ENCODE data around the gene ZNF423.
"Not testable (repeated sequence)": the region's sequence is repeated elsewhere in the genome, so short reads cannot be mapped to it uniquely, and the experiment has no call there.

Gene ZNF423

GRCh38 chr16:49855822-49856671, at the start of gene ZNF423:
Gene ZNF423 (minus strand): TSS chr16:49856112. CDS start chr16:49855774, 338 bp downstream.
- DNase-seq: peak; percentile 59

- no peak for DNase-seq
These were observed 48.6 kb upstream of the ZNF423 start for GRCh38 chr16:49904348-49905062.

- DNase-seq: no peak
These were observed 47.0 kb upstream of the ZNF423 start for GRCh38 chr16:49902908-49903307.

- peak; percentile 1 for DNase-seq
These were observed 45.8 kb upstream of the ZNF423 start for GRCh38 chr16:49901711-49902110.

GRCh38 chr16:49900875-49901274, 45.0 kb upstream of the ZNF423 start:
- DNase-seq: no peak

GRCh38 chr16:49899991-49900695, 44.2 kb upstream of the ZNF423 start:
- no peak for DNase-seq

GRCh38 chr16:49896447-49896964, 40.6 kb upstream of the ZNF423 start:
- peak; percentile 3 for DNase-seq

- DNase-seq: peak; percentile 47
These were observed 35.0 kb upstream of the ZNF423 start for GRCh38 chr16:49890876-49891275.

- peak; percentile 4 for DNase-seq
These were observed 33.9 kb upstream of the ZNF423 start for GRCh38 chr16:49889725-49890397.

GRCh38 chr16:49886554-49887094, 30.7 kb upstream of the ZNF423 start:
- no peak for DNase-seq

GRCh38 chr16:49884033-49885015, 28.4 kb upstream of the ZNF423 start:
- DNase-seq: no peak

- DNase-seq: no peak
These were observed 27.4 kb upstream of the ZNF423 start for GRCh38 chr16:49883076-49884014.

GRCh38 chr16:49881890-49882289, 26.0 kb upstream of the ZNF423 start:
- no peak for DNase-seq

- not testable (repeated sequence) for DNase-seq
These were observed 22.6 kb upstream of the ZNF423 start for GRCh38 chr16:49878540-49878939.

GRCh38 chr16:49876716-49877129, 20.8 kb upstream of the ZNF423 start:
- DNase-seq: no peak

GRCh38 chr16:49875806-49876715, 20.1 kb upstream of the ZNF423 start:
- DNase-seq: peak; percentile 4

- DNase-seq: peak; percentile 26
These were observed 18.8 kb upstream of the ZNF423 start for GRCh38 chr16:49874613-49875237.

GRCh38 chr16:49871824-49872223, 15.9 kb upstream of the ZNF423 start:
- DNase-seq: not testable (repeated sequence)
